ENCODE results near the gene ST8SIA4.
A peak's percentile ranks its signal among the peaks of the same experiment; 100 is the strongest.

ST8SIA4 gene

GRCh38 chr5:100867039-100867562, 36.0 kb downstream of the ST8SIA4 start:
- DNase-seq = no peak

GRCh38 chr5:100864931-100865330, 38.2 kb downstream of the ST8SIA4 start:
- DNase-seq = no peak

- DNase-seq = no peak
These were observed 39.3 kb downstream of the ST8SIA4 start for GRCh38 chr5:100863739-100864138.

- DNase-seq = no peak
These were observed 41.9 kb downstream of the ST8SIA4 start for GRCh38 chr5:100861148-100861547.

- DNase-seq = no peak
These were observed 42.7 kb downstream of the ST8SIA4 start for GRCh38 chr5:100860407-100860806.

GRCh38 chr5:100858987-100859545, 44.0 kb downstream of the ST8SIA4 start:
- no peak for DNase-seq

- DNase-seq = no peak
These were observed 46.6 kb downstream of the ST8SIA4 start for GRCh38 chr5:100856462-100856861.

GRCh38 chr5:100855937-100856430, 47.1 kb downstream of the ST8SIA4 start:
- DNase-seq = no peak

- no peak for DNase-seq
These were observed 47.8 kb downstream of the ST8SIA4 start for GRCh38 chr5:100855295-100855694.

GRCh38 chr5:100854591-100854990, 48.5 kb downstream of the ST8SIA4 start:
- DNase-seq = no peak

- no peak for DNase-seq
These were observed 49.5 kb downstream of the ST8SIA4 start for GRCh38 chr5:100853582-100853981.

GRCh38 chr5:100852988-100853449, 50.1 kb downstream of the ST8SIA4 start:
- no peak for DNase-seq

- no peak for DNase-seq
These were observed 51.0 kb downstream of the ST8SIA4 start for GRCh38 chr5:100852051-100852450.

GRCh38 chr5:100846772-100847171, 56.3 kb downstream of the ST8SIA4 start:
- DNase-seq = no peak

- no peak for DNase-seq
These were observed 61.0 kb downstream of the ST8SIA4 start for GRCh38 chr5:100842080-100842479.

GRCh38 chr5:100841358-100842076, 61.6 kb downstream of the ST8SIA4 start:
- DNase-seq = peak in 1 of 2 experiments; percentile 37

GRCh38 chr5:100840789-100841188, 62.3 kb downstream of the ST8SIA4 start:
- DNase-seq = no peak

GRCh38 chr5:100840370-100840769, 62.7 kb downstream of the ST8SIA4 start:
- peak in 1 of 2 experiments; percentile 9 for DNase-seq

- DNase-seq = no peak
These were observed 65.0 kb downstream of the ST8SIA4 start for GRCh38 chr5:100838048-100838473.

- DNase-seq = no peak
These were observed 68.6 kb downstream of the ST8SIA4 start for GRCh38 chr5:100834519-100834918.

- DNase-seq = no peak
These were observed 70.5 kb downstream of the ST8SIA4 start for GRCh38 chr5:100832252-100833230.

- DNase-seq = no peak
These were observed 74.2 kb downstream of the ST8SIA4 start for GRCh38 chr5:100828898-100829356.

Data from SW 1271 (cell line).